HepG2 (cell line): Measurements from ENCODE around the gene DDAH2. TPM values are rescaled to one million over a fixed set of nuclear protein-coding genes. Genes with fewer than 3 reads are reported as not detected.
A peak's percentile ranks its signal among the peaks of the same experiment; 100 is the strongest.

Experiments
- AGO2 ChIP-seq: fragments of 200-400 bp; formaldehyde crosslinking; optimal IDR thresholded peaks from 2 replicates; pipeline ENCODE3; 2017; ENCODE audit warnings: mild to moderate bottlenecking, low read depth, low read length, moderate library complexity
- ATF4 ChIP-seq, 2 experiments: fragments of 450-650 bp in 1 of 2; sonication (generic) in 1 of 2; formaldehyde crosslinking; IDR thresholded peaks; 2 replicates each; pipeline versions ENCODE4 v1.5.0 to v1.8.0; 2020 to 2022; ENCODE audit warnings: mild to moderate bottlenecking in 1 of 2, missing genetic modification reagents in 1 of 2
- DNMT3B ChIP-seq: conservative IDR thresholded peaks from 2 replicates; pipeline ENCODE4 v1.6.1; 2016; ENCODE audit warnings: missing biosample characterization, control low read depth
- KAT2B ChIP-seq: fragments of 150-350 bp; IDR thresholded peaks from 2 replicates; pipeline ENCODE4 v1.6.1; 2014; ENCODE audit warnings: low read depth, low read length, borderline replicate concordance
- MLLT10 ChIP-seq: sonication (generic); formaldehyde crosslinking; IDR thresholded peaks from 2 replicates; pipeline ENCODE4 v1.4.0; 2020; ENCODE audit warnings: missing genetic modification reagents
- MTF1 ChIP-seq: sonication (generic); formaldehyde crosslinking; IDR thresholded peaks from 2 replicates; pipeline ENCODE4 v1.5.0; 2020; ENCODE audit warnings: missing genetic modification reagents
- NFYC ChIP-seq: IDR thresholded peaks from 2 replicates; pipeline ENCODE4 v1.6.1; 2016; ENCODE audit warnings: missing genetic modification reagents, missing compliant biosample characterization
- PRMT3 ChIP-seq: sonication (generic); formaldehyde crosslinking; IDR thresholded peaks from 2 replicates; pipeline ENCODE4 v1.8.1; 2022; ENCODE audit warnings: low read depth, mild to moderate bottlenecking, moderate library complexity, missing genetic modification reagents, borderline replicate concordance
- SMAD1 ChIP-seq: sonication (generic); formaldehyde crosslinking; IDR thresholded peaks from 2 replicates; pipeline ENCODE4 v1.4.0; 2020; ENCODE audit warnings: missing genetic modification reagents, low read depth, mild to moderate bottlenecking, borderline replicate concordance
- THAP9 ChIP-seq: sonication (generic); formaldehyde crosslinking; IDR thresholded peaks from 2 replicates; pipeline ENCODE4; 2020; ENCODE audit warnings: missing genetic modification reagents, mild to moderate bottlenecking, borderline replicate concordance
- ZKSCAN5 ChIP-seq: sonication (generic); formaldehyde crosslinking; IDR thresholded peaks from 2 replicates; pipeline ENCODE4 v1.5.1; 2020; ENCODE audit warnings: mild to moderate bottlenecking, missing genetic modification reagents
- ZMYM3 ChIP-seq: sonication (generic); formaldehyde crosslinking; IDR thresholded peaks from 2 replicates; pipeline ENCODE4 v1.5.1; 2020; ENCODE audit warnings: mild to moderate bottlenecking, missing genetic modification reagents
- ZNF251 ChIP-seq: sonication (generic); formaldehyde crosslinking; IDR thresholded peaks from 2 replicates; pipeline ENCODE4 v1.9.0; 2021; ENCODE audit warnings: mild to moderate bottlenecking, missing genetic modification reagents
- ZNF451 ChIP-seq: sonication (generic); formaldehyde crosslinking; IDR thresholded peaks from 2 replicates; pipeline ENCODE4 v1.5.0; 2020; ENCODE audit warnings: mild to moderate bottlenecking, missing genetic modification reagents
- ZNF460 ChIP-seq: sonication (generic); formaldehyde crosslinking; IDR thresholded peaks from 2 replicates; pipeline ENCODE4 v1.5.1; 2020; ENCODE audit warnings: missing genetic modification reagents, mild to moderate bottlenecking, borderline replicate concordance
- ZNF709 ChIP-seq: sonication (generic); formaldehyde crosslinking; IDR thresholded peaks from 2 replicates; pipeline ENCODE4 v1.5.0; 2020; ENCODE audit warnings: mild to moderate bottlenecking, missing genetic modification reagents
- ZNF772 ChIP-seq: sonication (generic); formaldehyde crosslinking; IDR thresholded peaks from 2 replicates; pipeline ENCODE4 v1.5.0; 2020; ENCODE audit warnings: mild to moderate bottlenecking, missing genetic modification reagents
- ZNF790 ChIP-seq: sonication (generic); formaldehyde crosslinking; IDR thresholded peaks from 2 replicates; pipeline ENCODE4 v1.8.0; 2022; ENCODE audit warnings: missing genetic modification reagents, mild to moderate bottlenecking, borderline replicate concordance
- polyA plus RNA-seq, 8 experiments: library from polyadenylated mRNA; depleted of rRNA in 3 of 8; stranded (reverse) in 7 of 8; unstranded in 1 of 8; fragments of >200 nt; fragmentation: Illumina TruSeq in 4 of 8; extraction: Trizol in 4 of 8; gene quantifications; 2 replicates each; pipeline versions ENCODE4 v1.2.1 to v1.2.3, GENCODE V29; 2011 to 2016; ENCODE audit warnings: low read depth in 4 of 8, missing spikeins in 1 of 8, mixed read lengths in 1 of 8; ENCODE audit not compliant: insufficient read depth in 1 of 8
- total RNA-seq, 5 experiments: library from RNA; depleted of rRNA; stranded (reverse); fragments of >200 nt; fragmentation: Illumina TruSeq; extraction: Trizol; gene quantifications; 2 replicates each; pipeline ENCODE4 v1.2.3, GENCODE V29; 2016; ENCODE audit warnings: low read depth in 1 of 5
- TF ChIP-seq, protein P1 (sequence below): IDR thresholded peaks from 2 replicates; pipeline ENCODE4 v1.6.1; 2016; ENCODE audit warnings: low read depth, control low read depth
- TF ChIP-seq, protein P2 (sequence below): sonication (generic); formaldehyde crosslinking; IDR thresholded peaks from 2 replicates; pipeline ENCODE4 v1.5.1; 2020; ENCODE audit warnings: mild to moderate bottlenecking, missing genetic modification reagents, moderate library complexity

Gene DDAH2
- total and polyA plus RNA-seq, 2 of the 13 experiments (the other 11 are each of a cell fraction or from before 2014, with no cell fraction given), result 16.4 to 21.1 TPM

GRCh38 chr6:31729979-31730630, 1.0 kb upstream of the DDAH2 start (continued):
- TF ChIP-seq, protein P1, sequence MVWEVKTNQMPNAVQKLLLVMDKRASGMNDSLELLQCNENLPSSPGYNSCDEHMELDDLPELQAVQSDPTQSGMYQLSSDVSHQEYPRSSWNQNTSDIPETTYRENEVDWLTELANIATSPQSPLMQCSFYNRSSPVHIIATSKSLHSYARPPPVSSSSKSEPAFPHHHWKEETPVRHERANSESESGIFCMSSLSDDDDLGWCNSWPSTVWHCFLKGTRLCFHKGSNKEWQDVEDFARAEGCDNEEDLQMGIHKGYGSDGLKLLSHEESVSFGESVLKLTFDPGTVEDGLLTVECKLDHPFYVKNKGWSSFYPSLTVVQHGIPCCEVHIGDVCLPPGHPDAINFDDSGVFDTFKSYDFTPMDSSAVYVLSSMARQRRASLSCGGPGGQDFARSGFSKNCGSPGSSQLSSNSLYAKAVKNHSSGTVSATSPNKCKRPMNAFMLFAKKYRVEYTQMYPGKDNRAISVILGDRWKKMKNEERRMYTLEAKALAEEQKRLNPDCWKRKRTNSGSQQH (CRISPR knock-in tag), result peak; percentile 7; the same call in 1 of the 2 replicates
- peak; percentile 79; the same call in 1 of the 2 replicates for TF ChIP-seq THAP9 (CRISPR knock-in tag)
- TF ChIP-seq ATF4 (CRISPR knock-in tag; IDR thresholded peaks at IDR 0.05), result 0 out of 4 replicates have a peak, but pooled peaks of 1 of the 2 experiments have one; percentile 27
- no peak for TF ChIP-seq DNMT3B
- no peak for TF ChIP-seq KAT2B
- TF ChIP-seq SMAD1 (CRISPR knock-in tag), result peak; percentile 26; the same call in 1 of the 2 replicates
- TF ChIP-seq, protein P2, sequence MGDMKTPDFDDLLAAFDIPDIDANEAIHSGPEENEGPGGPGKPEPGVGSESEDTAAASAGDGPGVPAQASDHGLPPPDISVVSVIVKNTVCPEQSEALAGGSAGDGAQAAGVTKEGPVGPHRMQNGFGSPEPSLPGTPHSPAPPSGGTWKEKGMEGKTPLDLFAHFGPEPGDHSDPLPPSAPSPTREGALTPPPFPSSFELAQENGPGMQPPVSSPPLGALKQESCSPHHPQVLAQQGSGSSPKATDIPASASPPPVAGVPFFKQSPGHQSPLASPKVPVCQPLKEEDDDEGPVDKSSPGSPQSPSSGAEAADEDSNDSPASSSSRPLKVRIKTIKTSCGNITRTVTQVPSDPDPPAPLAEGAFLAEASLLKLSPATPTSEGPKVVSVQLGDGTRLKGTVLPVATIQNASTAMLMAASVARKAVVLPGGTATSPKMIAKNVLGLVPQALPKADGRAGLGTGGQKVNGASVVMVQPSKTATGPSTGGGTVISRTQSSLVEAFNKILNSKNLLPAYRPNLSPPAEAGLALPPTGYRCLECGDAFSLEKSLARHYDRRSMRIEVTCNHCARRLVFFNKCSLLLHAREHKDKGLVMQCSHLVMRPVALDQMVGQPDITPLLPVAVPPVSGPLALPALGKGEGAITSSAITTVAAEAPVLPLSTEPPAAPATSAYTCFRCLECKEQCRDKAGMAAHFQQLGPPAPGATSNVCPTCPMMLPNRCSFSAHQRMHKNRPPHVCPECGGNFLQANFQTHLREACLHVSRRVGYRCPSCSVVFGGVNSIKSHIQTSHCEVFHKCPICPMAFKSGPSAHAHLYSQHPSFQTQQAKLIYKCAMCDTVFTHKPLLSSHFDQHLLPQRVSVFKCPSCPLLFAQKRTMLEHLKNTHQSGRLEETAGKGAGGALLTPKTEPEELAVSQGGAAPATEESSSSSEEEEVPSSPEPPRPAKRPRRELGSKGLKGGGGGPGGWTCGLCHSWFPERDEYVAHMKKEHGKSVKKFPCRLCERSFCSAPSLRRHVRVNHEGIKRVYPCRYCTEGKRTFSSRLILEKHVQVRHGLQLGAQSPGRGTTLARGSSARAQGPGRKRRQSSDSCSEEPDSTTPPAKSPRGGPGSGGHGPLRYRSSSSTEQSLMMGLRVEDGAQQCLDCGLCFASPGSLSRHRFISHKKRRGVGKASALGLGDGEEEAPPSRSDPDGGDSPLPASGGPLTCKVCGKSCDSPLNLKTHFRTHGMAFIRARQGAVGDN (CRISPR knock-in tag), result peak; percentile 87
- TF ChIP-seq PRMT3 (CRISPR knock-in tag), result peak; percentile 94
- TF ChIP-seq MTF1 (CRISPR knock-in tag), result no peak
- TF ChIP-seq NFYC (CRISPR knock-in tag), result no peak; the same call in 1 of the 2 replicates
- TF ChIP-seq ZNF251 (CRISPR knock-in tag), result no peak
- no peak for TF ChIP-seq ZNF790 (CRISPR knock-in tag)
- TF ChIP-seq ZNF460 (CRISPR knock-in tag), result peak; percentile 15; the same call in 1 of the 2 replicates
- TF ChIP-seq AGO2, result peak; percentile 100
- TF ChIP-seq ZKSCAN5 (CRISPR knock-in tag), result no peak
- TF ChIP-seq ZNF451 (CRISPR knock-in tag), result 0 out of 2 replicates have a peak, but pooled peaks have one; percentile 18
- TF ChIP-seq ZMYM3 (CRISPR knock-in tag), result no peak
- peak; percentile 88 for TF ChIP-seq ZNF772 (CRISPR knock-in tag)
- no peak for TF ChIP-seq MLLT10 (CRISPR knock-in tag)
- peak; percentile 39; the same call in 1 of the 2 replicates for TF ChIP-seq ZNF709 (CRISPR knock-in tag)
